Stimulated activated CD8-positive, alpha-beta memory T cell treated with anti-CD3 and anti-CD28 coated beads, Interleukin-2, amount 100 ng/mL, for 1 hour (primary cell): Measurements from ENCODE around the gene CCDC97.
"Not testable (repeated sequence)": the region's sequence is repeated elsewhere in the genome, so short reads cannot be mapped to it uniquely, and the experiment has no call there.

Experiments
- DNase-seq, 2 donors: peaks; one replicate each; pipeline ENCODE4 v3.0.0-alpha.2; 2020; ENCODE audit warnings: low read depth in 2 of 2

Gene CCDC97

GRCh38 chr19:41310033-41310831 lies at the start of gene CCDC97:
Gene CCDC97, plus strand, starts transcription at chr19:41310172. Its CDS starts 139 bp downstream, at chr19:41310311.
- DNase-seq: peak; percentile 82 to 84

GRCh38 chr19:41261474-41262190 lies 48.3 kb upstream of the CCDC97 start:
- no peak for DNase-seq

DNA sequence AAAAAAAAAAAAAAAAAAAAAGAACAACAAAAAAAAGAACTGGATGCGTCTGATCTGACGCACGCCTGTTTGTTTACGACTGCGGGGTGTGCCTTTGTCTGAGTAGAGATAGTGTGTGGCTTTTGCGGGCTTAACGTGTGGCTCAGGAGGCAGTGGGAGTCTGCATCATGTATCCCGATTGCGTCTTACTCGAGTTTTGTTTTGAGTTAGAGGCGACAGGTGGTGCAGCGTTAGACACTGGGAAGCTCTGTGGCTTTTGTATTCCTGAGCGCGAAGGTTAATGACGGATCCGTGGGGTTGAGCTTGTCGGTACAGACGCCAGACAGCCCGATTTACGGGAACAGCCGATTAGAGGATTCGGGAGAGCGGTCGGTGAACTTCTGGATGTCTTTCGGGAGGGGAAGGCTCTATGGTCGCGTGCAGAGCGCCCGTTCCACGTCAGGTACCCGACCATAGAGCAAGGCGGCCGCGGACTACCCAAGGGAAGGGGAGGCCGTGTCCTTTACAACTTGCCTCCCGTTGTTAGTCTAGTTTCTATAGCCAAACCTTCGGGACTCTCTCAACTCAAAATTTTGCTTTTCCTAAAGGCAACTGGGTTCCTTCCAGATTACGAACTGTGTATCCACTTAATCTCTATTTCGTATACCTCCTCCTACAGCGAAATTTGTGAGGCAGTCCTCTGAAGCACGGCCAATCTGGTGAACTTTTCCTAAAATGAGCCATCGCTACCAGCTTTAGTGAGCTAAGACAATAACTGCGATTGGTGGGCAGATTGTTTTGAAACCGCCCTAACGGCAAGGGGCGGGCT lies 46.7 kb upstream of the CCDC97 start:
- peak; percentile 42 to 61 for DNase-seq

DNA sequence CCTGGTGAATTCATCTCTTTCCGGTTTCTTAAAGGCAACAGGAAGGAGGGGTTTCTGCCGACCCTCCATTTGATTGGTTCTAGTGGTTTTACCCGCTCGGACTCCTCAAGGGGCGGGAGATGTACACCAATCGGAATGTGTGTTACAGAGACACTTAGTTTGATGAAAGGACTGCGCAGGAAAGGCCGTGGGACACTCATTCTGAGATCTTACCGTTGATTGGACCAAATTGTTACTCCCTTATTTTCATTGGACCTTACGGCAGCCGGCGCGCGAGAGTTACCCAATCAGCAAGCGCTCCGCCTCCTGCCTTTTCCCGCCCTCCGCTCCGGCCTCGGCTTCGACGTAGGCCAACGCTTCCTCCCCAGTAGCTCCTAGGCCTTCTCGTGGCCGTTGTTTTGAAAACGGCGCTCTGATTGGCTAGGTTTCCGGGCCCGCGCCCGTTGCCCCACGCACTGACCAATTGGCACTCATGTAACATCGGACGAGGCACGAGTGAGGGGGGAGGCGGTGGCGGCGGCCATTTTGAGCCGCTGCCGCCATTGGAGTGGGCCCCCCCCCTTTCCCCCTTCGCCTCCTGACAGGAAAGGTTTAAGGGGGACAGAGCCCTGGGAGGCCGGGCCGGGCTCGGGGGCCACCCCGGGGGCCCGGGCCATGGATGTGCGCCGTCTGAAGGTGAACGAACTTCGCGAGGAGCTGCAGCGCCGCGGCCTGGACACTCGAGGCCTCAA lies 46.0 kb upstream of the CCDC97 start, which contains the start of gene HNRNPUL1:
Gene HNRNPUL1 (plus strand): TSS at position 523 of the 731 bp plus-strand sequence. CDS start 132 bp downstream, at position 655.
- DNase-seq: peak; percentile 98 to 99

- peak; percentile 4 to 9 for DNase-seq
Measured at GRCh38 chr19:41264581-41265394, 45.2 kb upstream of the CCDC97 start.

GRCh38 chr19:41265395-41266153 lies 44.4 kb upstream of the CCDC97 start:
- DNase-seq: no peak

DNA sequence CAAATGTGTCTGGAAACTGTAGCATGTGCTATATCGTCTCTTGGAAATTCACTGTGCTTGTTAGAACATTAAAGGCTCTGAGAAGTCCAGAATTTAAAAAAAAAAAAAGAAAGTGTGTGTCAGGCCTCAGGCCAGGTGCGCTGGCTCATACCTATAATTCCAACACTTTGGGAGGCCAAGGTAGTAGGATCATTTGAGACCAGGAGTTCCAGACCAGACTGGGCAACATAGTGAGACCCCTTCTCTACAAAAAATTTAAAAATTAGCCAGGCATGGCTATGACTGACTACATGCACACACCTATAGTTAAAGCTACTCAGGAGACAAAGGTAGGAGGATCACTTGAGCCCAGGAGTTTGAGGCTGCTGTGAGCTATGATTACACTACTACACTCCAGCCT lies 40.9 kb upstream of the CCDC97 start:
- DNase-seq: no peak

GRCh38 chr19:41269571-41269970 lies 40.4 kb upstream of the CCDC97 start:
- DNase-seq: no peak

- DNase-seq: no peak
Measured at GRCh38 chr19:41273076-41273475, 36.9 kb upstream of the CCDC97 start.

DNA sequence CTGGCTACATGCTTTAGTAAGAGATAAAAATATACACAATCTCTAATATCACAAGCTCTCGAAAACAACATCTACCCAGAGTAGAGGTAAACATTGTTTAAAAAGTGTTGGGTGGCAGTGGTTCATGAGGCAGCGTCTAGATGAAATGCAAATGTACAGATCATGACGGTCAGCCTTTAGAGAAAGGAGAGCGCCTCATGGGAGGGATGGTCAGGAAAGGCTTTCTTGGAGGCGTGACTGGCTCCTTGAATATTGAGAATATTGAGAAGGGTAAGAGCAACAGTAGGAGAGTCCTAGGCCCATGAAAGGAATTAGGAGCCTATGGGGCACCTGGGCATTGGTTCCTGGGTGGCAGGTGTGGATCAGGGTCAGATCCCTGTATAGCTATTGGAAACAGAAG lies 35.2 kb upstream of the CCDC97 start:
- no peak for DNase-seq

DNA sequence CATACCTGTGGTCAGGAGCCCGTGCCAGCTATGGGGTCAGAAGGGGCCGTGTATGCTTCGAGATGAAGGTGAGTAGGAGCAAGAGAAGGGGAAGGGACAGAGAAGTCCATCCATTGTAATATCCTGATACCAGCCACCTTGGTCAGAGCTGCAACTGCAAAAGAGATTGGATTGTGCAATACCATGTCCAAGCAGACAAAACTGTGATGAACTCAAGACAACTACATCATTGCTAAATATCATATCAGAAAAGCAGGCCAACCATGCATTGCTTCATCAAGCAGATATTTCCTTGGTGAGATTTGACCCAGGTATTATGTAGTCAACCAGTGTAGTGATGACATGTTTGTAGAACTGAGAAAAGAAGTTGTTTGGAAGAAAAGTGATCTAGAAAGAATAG lies 33.7 kb upstream of the CCDC97 start:
- no peak for DNase-seq

GRCh38 chr19:41278478-41278877 lies 31.5 kb upstream of the CCDC97 start:
- DNase-seq: no peak

DNA sequence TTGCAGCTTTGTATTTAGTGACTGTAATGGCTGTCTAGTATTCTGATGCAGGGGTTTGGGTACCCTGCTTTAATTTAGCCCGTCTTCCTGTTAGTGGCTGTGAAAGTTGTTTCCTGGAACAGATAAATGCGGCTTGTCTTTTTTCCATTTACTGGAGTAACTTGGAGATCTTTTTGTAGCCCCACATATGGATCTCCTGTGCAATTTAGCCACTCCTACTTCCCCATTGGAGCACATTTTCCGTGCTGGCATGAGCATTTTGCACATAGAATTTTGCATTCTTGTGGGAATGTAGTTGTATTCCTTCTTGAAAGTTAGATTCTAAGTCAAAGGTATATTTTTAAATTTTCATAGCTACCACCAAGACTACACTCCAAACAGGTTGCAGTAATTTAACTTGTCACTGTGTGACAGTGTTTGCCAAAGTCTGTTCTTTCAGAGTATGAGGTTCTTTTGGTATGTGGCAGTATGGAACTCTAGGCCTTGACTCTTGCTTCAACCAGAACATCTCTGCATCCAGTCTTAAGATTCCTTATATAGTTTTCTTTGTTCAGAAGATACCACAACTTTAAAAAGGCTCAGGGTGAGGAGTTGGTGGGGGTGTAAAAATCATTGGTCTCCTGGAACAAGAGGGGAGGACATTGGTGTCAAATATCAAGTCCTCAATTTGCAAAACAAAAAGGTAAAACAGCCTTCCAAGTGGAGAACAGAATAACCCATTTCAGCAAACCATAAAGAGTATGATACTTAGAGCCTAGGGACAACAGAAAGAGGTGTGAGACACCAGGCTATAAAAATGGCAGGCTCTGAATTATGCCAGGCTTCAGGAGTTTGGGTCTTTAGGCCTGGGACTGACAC lies 21.1 kb upstream of the CCDC97 start:
- no peak for DNase-seq

- not testable (repeated sequence) for DNase-seq
Measured at GRCh38 chr19:41289814-41290213, 20.2 kb upstream of the CCDC97 start.

DNA sequence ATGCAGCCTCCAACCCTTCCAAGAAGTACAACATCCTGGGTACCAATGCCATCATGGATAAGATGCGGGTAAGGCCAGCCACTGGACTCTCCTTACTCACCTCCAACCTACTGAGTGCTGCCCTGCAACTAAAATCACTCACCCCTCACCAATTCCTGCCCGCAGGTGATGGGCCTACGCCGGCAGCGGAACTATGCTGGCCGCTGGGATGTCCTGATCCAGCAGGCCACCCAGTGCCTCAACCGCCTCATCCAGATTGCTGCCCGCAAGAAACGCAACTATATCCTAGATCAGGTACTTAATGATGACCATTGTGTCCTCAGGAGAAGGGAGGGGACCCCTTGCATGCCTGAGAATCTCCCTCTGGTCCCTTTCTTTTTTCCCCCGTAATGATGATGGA lies 15.6 kb upstream of the CCDC97 start:
- no peak for DNase-seq

- DNase-seq: no peak
Measured at GRCh38 chr19:41295499-41295898, 14.5 kb upstream of the CCDC97 start.

DNA sequence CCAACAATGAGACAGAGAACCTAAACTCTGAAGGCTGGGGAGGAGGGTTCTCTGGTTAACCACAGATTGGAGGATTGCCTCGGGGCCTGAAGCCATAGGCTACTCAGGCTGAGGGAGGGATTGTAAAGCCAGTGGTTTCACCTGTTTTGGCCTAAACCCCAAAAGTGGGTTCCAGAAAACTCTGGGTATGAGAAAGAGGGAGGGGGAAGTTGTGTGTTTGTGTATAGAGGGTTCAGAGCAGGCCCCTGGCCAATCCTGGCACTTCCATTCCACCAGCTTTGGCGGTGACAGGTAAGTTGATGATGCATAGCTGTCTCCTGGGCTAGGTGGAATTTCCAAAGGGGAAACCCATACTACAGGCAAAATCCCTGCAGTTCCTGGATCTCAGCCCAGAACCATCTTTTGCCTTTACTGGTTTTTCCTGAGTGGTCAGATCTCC lies 13.5 kb upstream of the CCDC97 start:
- DNase-seq: no peak

- no peak for DNase-seq
Measured at GRCh38 chr19:41297628-41298347, 12.2 kb upstream of the CCDC97 start.
